NCI-H1105 (cell line): ENCODE data around the gene TJP1.
"Not testable (repeated sequence)": the region's sequence is repeated elsewhere in the genome, so short reads cannot be mapped to it uniquely, and the experiment has no call there.

Experiments used
- DNase-seq: peaks from one replicate; lab custom pipeline; 2025; lab: John Stamatoyannopoulos, UW

The TJP1 gene

GRCh38 chr15:29657476-29657817 is 164.8 kb downstream of the TJP1 start:
- DNase-seq, result not testable (repeated sequence)

- no peak for DNase-seq
Observed at GRCh38 chr15:29656636-29657475, 165.4 kb downstream of the TJP1 start.

DNA sequence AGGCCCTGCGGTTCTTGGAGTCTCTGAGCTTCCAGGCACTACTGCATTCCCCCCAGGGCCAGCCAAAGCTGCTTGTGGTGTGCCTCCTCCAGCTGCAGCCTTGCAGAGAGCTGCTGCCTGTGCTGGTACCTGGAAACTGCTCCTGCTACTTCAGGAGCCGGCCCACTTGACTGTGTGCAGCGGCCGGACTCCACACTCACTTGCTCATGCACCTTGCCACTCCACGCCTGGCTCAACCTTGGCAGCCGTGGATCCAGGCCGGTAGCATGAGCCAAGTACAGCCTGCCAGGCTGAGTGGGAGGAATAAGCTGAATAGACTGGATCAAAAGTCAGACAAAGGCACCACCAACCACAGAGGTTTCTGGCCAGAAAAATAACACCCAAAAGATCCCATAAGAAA is 169.7 kb downstream of the TJP1 start:
- no peak for DNase-seq

DNA sequence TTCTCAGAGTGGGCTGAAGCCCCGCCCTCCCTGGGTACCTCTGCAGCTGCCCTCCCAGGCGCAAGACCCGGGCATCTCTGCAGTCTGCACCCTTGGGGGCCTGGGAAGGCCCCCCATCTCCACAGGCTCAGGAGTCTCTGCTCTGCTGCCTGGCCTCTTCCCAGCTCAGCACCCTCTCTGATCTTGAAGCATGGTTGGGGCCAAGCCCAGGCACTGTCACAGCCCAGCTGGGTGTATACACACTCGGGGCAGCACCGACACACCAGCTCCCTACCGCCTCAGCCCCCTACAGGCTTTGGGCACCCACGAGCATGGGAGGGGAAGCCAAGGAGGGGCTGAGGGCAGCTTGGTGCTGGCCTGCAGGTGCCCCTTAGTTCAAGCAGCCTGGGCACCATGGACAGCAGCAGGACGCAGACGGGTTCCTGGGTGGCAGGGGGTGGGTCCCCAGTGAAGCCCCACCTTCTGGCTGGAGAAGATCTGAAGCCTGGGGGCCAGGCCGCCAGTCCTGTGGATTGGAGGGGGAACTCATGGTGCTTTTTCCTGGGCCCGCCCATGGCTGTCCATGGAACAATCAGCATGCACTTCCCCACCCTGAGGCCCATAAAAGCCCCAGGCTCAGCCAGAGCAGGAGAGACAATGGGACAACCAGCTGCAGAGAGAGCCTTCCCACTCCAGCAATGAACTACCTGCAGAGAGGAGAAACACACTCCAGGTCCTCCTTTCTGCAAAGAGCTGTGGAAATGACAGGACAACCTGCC is 170.6 kb downstream of the TJP1 start:
- no peak for DNase-seq
